NB4 (cell line): ENCODE results near the gene VPS37C.

Source experiments
- DNase-seq: peaks from one replicate; pipeline ENCODE4 v3.0.0; 2010; ENCODE audit warnings: low read depth
- H3K4me3 ChIP-seq: one replicate; pipeline ENCODE4 v1.5.1; 2011; ENCODE audit warnings: mild to moderate bottlenecking, low read depth, low read length, moderate library complexity
- CTCF ChIP-seq: IDR thresholded peaks from one replicate; pipeline ENCODE4 v1.5.1; 2012; ENCODE audit warnings: low read depth, low read length
- MAX ChIP-seq: IDR thresholded peaks from 2 replicates; pipeline ENCODE4 v1.6.1; 2011; ENCODE audit warnings: low read depth, low read length
- MYC ChIP-seq: IDR thresholded peaks from 2 replicates; pipeline ENCODE4 v1.6.1; 2011; ENCODE audit warnings: low read depth, low read length
- POLR2A ChIP-seq: IDR thresholded peaks from 2 replicates; pipeline ENCODE4 v1.6.1; 2011; ENCODE audit warnings: mild to moderate bottlenecking; ENCODE audit not compliant: insufficient read length; ENCODE audit errors: extremely low read depth

The VPS37C gene

DNA sequence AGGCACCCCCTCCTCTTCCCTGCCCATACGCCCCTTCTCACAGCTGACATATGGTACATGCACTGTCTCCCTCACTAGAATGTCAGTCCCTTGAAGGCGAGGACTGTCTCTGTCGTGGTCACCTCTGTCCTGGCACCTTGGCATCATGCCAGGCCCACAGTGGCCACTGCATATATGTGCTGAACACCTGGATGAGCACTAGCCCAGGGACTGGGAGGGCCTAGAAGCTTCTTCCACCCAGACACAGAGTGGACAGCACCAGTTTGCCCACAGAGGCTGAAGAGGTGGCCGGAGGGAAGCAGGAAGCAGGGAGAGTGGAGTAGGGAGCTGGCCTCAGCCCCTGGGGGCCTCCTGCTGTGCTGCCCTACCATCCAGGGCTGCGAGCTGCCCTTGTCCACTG, 28.6 kb downstream of the VPS37C start:
- TF ChIP-seq POLR2A, result no peak
- TF ChIP-seq MAX, result no peak
- TF ChIP-seq CTCF, result no peak
- no peak for TF ChIP-seq MYC
- no peak overlapping the region for H3K4me3 ChIP-seq
- no peak for DNase-seq

DNA sequence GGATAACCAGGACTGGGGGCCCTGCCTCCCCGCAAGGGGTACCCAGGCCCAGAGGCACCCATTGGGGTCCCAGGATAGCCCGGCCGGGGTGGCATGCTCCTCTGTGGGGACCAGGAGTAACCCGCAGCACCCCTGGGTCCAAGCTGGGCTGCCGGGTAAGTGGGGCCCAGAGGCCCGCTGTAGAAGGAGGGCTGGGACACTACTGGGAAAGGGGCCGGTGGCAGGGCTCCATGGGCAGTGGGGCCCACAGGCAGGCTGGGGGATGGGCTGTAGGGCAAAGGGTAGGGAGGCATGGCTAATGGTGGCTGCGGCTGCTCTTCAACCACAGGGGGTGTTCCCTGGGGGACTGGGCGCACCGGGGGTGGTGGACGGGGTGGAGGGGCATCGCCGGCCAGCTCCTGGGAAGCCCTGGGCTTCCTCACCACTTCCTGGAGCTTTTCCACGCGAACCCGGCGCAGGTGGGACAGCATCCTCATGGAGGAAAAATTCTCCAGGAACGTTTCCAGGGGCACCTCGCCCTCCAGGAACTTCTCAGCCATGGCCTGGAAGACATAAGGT, 29.1 kb downstream of the VPS37C start:
- TF ChIP-seq MAX, result no peak
- no peak for TF ChIP-seq CTCF
- no peak for TF ChIP-seq MYC
- no peak for TF ChIP-seq POLR2A
- no peak overlapping the region for H3K4me3 ChIP-seq
- DNase-seq, result no peak

DNA sequence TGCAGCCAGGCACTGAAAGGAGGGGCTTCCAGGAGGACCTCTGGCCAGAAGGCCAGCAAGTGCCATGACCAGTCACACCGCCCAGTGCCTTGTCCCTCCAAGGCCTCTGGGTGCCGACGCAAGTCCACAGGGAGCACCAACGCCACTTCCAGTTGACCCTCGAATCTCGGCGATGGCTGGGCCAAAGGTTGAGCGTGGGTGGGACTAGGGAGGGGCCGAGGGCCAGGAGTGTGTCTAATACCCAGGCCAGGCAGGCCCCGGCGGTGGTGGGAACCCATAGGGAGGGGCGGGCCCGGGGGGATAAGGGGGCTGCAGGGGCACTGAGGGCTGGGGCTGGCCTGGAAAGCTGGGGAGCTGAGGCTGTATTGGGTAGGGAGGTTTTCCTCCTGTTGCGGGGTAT, 29.6 kb downstream of the VPS37C start:
- no peak for DNase-seq
- H3K4me3 ChIP-seq, result no peak overlapping the region
- TF ChIP-seq MAX (no peak), MYC (no peak), CTCF (no peak), POLR2A (no peak)

DNA sequence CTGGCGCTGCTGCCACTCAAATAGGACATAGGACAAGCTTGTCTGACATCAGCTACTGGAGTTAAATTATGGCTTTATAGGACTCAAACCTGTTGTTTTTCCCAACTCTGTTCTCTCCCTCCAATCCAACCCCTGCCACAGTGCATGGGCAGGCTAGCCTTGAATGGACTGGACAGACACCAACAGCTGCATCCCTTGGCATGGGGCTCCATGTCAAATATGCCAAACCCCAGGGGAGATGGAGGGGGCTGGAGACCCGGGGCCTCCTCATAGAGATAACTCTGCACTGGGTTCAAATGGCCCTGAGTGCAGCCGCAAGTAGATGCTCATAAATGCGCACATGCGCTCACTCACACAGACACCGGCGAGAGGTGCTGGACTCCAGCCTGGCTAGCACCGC, 30.0 kb downstream of the VPS37C start:
- no peak for TF ChIP-seq MAX
- DNase-seq, result no peak
- H3K4me3 ChIP-seq, result no peak overlapping the region

DNA sequence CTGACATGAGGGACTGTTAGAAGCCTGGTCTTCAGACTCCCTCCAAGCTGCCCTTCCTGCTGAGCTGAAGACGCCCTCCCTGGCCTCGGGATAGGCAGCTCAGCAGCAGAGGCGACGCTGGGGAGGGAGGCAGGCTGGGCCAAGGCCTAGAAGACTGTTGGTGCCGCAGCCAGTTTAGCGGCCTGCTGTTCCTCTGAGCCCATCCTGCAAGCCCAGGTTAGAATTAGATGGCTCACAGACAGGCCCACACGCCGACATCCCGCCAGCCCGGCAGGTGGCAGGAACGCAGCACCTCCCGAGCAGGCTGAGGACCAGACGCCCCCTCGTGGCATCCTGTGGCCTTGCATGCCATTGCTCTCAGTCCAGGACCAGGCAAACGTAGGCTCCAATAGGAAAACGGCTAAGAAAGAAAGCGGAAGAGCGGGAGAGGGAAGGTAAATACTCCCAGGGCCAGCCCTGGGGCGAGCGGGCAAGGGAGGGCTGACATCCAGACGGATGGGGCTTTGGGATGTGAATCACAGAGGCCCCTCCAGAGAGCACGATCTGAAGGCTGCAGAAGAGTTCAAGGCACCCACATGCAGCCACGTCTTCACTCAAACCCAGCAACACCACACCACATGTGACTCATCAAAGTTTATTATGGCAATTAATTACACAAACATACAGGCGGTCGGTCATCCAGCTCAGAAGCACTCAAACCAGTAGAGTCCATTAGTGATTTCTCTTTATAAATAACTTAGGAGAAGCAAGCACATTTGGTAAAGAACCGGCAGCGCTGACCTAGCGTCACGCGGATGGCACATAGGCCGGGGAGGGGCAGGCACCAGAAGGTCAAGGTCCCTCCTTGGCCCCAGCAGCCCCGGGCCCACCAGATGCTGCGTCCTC, 31.3 kb downstream of the VPS37C start:
- no peak overlapping the region for H3K4me3 ChIP-seq
- peak; percentile 90 for DNase-seq
- TF ChIP-seq MYC (peak; percentile 49; the same call in 1 of the 2 replicates), POLR2A (no peak), CTCF (peak; percentile 99), MAX (peak; percentile 61)

DNA sequence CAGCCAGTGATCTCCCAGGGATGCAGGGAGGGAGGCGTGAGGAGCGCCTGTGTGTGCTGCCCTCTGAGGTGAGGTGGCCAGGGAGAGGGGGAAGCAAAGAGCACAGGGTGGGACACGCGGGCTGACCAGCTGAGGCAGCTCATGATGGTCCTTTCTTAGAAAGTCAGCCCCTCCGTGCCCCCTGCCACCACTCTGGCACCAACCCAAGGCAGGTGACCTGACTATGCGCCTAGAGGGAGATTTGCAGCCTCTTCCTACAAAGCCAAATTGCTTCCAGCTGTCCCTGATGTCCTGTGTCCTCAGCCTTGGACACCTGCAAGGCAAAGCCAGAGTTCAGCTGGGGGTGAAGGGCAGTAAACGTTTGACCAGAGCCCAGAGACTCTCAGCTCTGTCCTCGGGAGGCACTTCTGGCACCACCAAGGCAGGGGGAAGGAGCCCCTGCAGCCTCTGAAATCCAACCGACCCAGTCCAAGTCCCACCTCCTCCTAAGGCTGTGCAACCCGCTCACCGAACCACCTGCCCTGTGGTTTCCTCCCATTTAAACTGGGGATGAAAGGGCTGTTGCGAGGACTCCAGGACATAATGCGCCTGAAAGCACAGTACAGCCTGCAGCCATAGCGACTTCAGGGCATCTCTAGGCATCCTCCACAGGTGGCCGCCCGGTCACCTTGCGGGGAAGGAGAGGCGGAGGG, 32.1 kb downstream of the VPS37C start:
- H3K4me3 ChIP-seq, result no peak overlapping the region
- DNase-seq, result no peak
- TF ChIP-seq POLR2A, result no peak
- no peak for TF ChIP-seq CTCF
- no peak for TF ChIP-seq MAX
- TF ChIP-seq MYC, result no peak
